Brain microvascular endothelial cell (primary cell): ENCODE results near the gene APBB1.
A peak's percentile ranks its signal among the peaks of the same experiment; 100 is the strongest.

Experiments
- DNase-seq: peaks from one replicate; pipeline ENCODE4 v3.0.0-alpha.2; 2020
- H3K27ac ChIP-seq: fragments of 250-450 bp; sonication (Bioruptor Pico); 2 replicates; pipeline ENCODE4 v1.5.1; 2020; ENCODE audit warnings: mild to moderate bottlenecking, moderate library complexity
- H3K27me3 ChIP-seq: fragments of 250-450 bp; sonication (Bioruptor Pico); replicated peaks from 2 replicates; pipeline ENCODE4 v1.5.1; 2020; ENCODE audit warnings: mild to moderate bottlenecking
- H3K36me3 ChIP-seq: fragments of 250-450 bp; sonication (Bioruptor Pico); replicated peaks from 2 replicates; pipeline ENCODE4 v1.5.1; 2020; ENCODE audit warnings: mild to moderate bottlenecking
- H3K4me3 ChIP-seq: 2 replicates; pipeline ENCODE4 v1.5.1; 2011; ENCODE audit warnings: low read depth, mild to moderate bottlenecking, control low read depth, low read length, moderate library complexity
- in situ Hi-C: cut with HindIII; loops from 2 replicates; pipeline ENCODE4 v1.10.0; 2017; ENCODE audit warnings: low sequenced_read_pairs, low pct_ligation_motif_present
- TF ChIP-seq, protein P1 (sequence below): IDR thresholded peaks from 2 replicates; pipeline ENCODE4 v1.5.1; 2011; ENCODE audit warnings: low read depth, mild to moderate bottlenecking, moderate library complexity, low read length, control low read depth, inconsistent platforms; ENCODE audit errors: missing control alignments

The APBB1 gene

DNA sequence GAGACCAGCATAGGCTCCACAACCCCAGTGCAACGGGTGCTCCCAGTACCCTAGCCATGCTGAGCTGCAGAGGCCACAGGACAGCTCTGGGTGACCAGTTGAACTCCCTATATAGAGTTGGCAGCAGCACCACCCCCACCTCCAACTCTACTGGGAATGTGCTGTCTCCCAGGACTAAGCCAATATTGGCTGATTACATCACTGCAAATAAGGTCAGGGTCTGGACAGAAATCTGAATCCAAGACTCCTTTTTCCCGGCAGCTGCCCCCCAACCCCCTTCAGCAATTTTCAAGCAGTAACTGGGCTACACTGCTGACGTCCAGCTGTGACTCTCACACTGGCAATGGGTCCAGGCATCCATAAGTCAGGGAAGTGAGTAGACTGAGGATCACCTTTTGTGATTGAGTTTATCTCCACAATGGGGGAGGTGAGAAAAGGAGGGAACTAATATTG lies 22.0 kb upstream of the APBB1 start, which contains the start of gene HPX:
TSS of gene HPX (minus strand) at position 82 of the 453 bp plus-strand sequence. CDS start at position 58, 24 bp downstream.
- Histone ChIP-seq H3K27me3 (no peaks in the 10 kb centered on the region), H3K27ac (no peak within 1 kb of the TSS), H3K4me3 (no peak within 1 kb of the TSS), H3K36me3 (no peaks in the 10 kb centered on the region)
- in situ Hi-C loops, result no loop called here
- DNase-seq, result no peak
- TF ChIP-seq, protein P1, sequence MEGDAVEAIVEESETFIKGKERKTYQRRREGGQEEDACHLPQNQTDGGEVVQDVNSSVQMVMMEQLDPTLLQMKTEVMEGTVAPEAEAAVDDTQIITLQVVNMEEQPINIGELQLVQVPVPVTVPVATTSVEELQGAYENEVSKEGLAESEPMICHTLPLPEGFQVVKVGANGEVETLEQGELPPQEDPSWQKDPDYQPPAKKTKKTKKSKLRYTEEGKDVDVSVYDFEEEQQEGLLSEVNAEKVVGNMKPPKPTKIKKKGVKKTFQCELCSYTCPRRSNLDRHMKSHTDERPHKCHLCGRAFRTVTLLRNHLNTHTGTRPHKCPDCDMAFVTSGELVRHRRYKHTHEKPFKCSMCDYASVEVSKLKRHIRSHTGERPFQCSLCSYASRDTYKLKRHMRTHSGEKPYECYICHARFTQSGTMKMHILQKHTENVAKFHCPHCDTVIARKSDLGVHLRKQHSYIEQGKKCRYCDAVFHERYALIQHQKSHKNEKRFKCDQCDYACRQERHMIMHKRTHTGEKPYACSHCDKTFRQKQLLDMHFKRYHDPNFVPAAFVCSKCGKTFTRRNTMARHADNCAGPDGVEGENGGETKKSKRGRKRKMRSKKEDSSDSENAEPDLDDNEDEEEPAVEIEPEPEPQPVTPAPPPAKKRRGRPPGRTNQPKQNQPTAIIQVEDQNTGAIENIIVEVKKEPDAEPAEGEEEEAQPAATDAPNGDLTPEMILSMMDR, result no peak

DNA sequence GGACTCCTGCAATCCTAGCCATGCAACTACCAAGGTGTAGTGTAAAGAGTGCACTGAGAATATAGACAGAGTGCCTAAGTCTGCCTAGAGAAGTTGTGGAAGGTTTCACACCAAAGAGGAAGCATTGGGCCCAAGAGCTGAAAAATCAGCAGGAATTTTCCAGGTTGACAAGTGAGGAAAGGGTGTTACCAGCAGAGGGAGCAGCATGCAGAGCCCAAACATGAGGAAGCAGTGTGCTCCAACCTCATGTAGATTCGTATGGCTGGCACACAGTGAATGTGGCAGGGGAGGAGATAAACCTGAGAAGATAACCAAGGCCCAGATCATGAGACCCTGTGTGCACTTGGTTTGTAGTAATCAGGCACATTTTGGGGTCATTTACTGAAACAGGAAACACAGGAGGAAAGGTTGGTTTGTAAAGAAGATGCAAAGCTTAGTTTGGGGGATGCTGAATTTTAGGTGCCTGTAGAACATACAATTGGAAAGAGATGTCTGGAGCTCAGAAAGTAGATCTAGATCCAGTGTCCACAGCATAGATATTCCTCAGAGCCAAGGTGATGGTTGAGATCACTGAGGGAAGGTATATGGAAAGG lies 20.2 kb upstream of the APBB1 start:
- H3K27me3 ChIP-seq, result no peaks in the 10 kb centered on the region
- H3K27ac ChIP-seq, result no peak overlapping the region
- TF ChIP-seq, protein P1, result peak; percentile 92
- H3K36me3 ChIP-seq, result no peaks in the 10 kb centered on the region
- peak; percentile 35 for DNase-seq
- in situ Hi-C loops, result no loop called here
- no peak overlapping the region for H3K4me3 ChIP-seq

DNA sequence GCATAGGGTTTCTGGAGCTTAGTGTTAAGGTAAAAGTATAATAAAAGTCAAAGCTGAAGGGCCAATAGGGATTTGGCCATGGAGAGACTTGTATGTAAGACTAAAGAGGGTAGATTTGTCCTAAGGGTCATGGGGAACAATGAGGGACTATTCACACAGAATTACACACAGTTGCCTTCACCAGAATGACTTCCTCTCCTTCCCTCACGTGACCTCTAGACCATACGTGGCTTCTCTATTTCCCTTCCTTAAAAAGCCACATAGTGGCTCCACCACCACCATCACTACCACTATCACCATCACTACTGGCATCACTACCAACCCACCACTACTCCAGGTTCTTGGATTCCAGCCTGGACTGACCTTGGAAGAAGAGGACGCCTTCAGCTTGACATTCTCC lies 19.1 kb upstream of the APBB1 start:
- no peak for DNase-seq
- no peak overlapping the region for H3K4me3 ChIP-seq
- H3K27me3 ChIP-seq, result no peaks in the 10 kb centered on the region
- TF ChIP-seq, protein P1, result no peak
- no peak overlapping the region for H3K27ac ChIP-seq
- in situ Hi-C loops, result no loop called here
- no peaks in the 10 kb centered on the region for H3K36me3 ChIP-seq

DNA sequence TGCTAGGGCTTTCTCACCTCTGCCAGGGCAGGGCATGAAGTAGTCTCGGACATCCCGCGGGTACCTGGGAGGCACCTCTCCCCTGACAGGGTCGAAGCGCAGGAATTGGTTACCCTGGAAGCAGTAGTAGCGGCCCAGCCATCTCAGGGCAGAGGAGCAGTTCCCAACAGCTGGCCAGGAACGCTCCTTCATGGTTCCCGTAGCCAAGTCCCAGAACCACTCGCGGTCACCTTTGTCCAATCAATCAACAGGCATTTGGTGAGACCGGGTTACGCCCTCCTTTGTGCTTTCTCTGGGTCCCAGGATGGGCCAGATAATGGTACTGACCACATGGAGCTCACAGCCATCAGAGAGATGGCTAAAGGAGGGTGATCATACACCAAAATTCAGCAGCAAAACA lies 18.5 kb upstream of the APBB1 start:
- Histone ChIP-seq H3K4me3 (no peak overlapping the region), H3K27me3 (no peaks in the 10 kb centered on the region), H3K27ac (no peak overlapping the region), H3K36me3 (no peaks in the 10 kb centered on the region)
- TF ChIP-seq, protein P1, result no peak
- no peak for DNase-seq
- in situ Hi-C loops, result no loop called here

DNA sequence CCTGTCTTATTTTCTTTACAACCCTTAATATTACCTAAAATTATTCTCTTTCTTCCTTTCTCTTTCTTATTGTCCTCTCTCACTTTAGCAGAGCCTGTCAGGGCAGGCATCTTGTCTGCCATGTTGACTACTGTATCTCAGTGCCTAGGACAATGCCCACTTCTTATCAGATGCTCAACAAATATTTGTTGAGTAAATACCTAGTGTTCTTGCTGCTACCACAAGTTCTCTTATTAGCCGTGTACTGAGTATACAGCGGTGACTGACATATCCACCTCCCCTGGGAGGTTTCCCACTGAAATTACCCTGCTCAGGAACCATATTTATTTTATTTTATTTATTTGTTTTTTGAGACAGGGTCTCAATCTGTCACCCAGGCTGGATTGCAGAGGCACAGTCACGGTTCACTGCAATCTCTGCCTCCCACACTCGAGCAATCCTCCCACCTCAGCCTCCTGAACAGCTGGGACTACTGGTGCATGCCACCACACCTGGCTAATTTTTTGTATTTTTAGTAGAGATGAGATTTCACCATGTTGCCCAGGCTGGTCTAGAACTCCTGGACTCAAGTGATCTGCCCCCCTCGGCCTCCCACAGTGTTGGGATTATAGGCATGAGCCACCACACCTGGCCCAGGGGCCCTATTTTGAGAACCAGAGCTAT lies 15.2 kb upstream of the APBB1 start:
- Histone ChIP-seq H3K27me3 (no peaks in the 10 kb centered on the region), H3K4me3 (no peak overlapping the region), H3K36me3 (no peaks in the 10 kb centered on the region), H3K27ac (no peak overlapping the region)
- in situ Hi-C loops, result no loop called here
- TF ChIP-seq, protein P1, result no peak
- DNase-seq, result no peak

DNA sequence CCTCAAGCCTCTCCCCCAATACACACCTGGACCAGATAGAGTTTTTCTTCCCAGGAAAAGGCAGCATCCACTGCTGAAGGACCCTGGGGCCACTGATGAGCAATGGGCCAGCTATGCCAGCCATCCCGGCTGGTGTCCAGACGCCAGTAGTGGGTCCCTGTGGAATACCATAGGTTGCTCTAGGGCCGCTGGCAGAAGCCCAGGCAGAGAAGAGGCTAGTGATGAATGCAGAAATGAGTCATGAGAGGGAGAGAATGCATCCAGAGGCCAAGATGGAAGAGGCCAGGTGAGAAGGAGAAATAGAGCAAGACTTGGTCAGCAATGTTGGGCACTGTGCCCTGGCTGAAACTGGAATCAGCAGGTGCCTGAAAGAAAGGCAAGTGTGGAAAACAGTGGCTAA lies 13.0 kb upstream of the APBB1 start:
- H3K36me3 ChIP-seq, result no peaks in the 10 kb centered on the region
- H3K27ac ChIP-seq, result no peak overlapping the region
- DNase-seq, result peak; percentile 61
- no peaks in the 10 kb centered on the region for H3K27me3 ChIP-seq
- H3K4me3 ChIP-seq, result no peak overlapping the region
- in situ Hi-C loops, result no loop called here
- TF ChIP-seq, protein P1, result no peak
